Thoracic aorta (tissue), 2 donors: ENCODE results near the gene BPIFB2. TPM values are rescaled to one million over a fixed set of nuclear protein-coding genes. Genes with fewer than 3 reads are reported as not detected.
"Not testable (repeated sequence)": the region's sequence is repeated elsewhere in the genome, so short reads cannot be mapped to it uniquely, and the experiment has no call there.

Experiments used
- ATAC-seq: fragments of 150-250 bp; one replicate; pipeline ENCODE4 v1.8.0; 2017; ENCODE audit warnings: low read depth; ENCODE audit not compliant: insufficient number of reproducible peaks, low FRiP score
- DNase-seq: peaks from one replicate; pipeline ENCODE4 v3.0.0-alpha.2; 2020; ENCODE audit warnings: low spot score
- H3K27ac ChIP-seq, 2 donors: fragments of 200-600 bp; sonication (generic); 1 replicate in 1 of 2; 2 replicates in 1 of 2; pipeline ENCODE4 v1.5.1; 2016; ENCODE audit warnings: mild to moderate bottlenecking in 2 of 2, moderate library complexity in 2 of 2
- H3K27me3 ChIP-seq: fragments of 200-600 bp; sonication (generic); replicated peaks from 2 replicates; pipeline ENCODE4 v1.6.0; 2016; ENCODE audit warnings: mild to moderate bottlenecking; ENCODE audit not compliant: insufficient read depth
- H3K36me3 ChIP-seq: fragments of 200-600 bp; sonication (generic); one replicate; pipeline ENCODE4 v1.5.1; 2016
- H3K4me1 ChIP-seq, 2 donors: fragments of 200-600 bp; sonication (generic); 1 replicate in 1 of 2; 2 replicates in 1 of 2; pipeline versions ENCODE4 v1.5.1 to v1.6.0; 2016; ENCODE audit warnings: low read depth in 2 of 2, mild to moderate bottlenecking in 1 of 2; ENCODE audit not compliant: control insufficient read depth in 1 of 2
- H3K4me3 ChIP-seq: fragments of 200-600 bp; sonication (generic); 2 replicates; pipeline ENCODE4 v1.5.1; 2016; ENCODE audit warnings: mild to moderate bottlenecking
- H3K9me3 ChIP-seq: fragments of 200-600 bp; sonication (generic); 2 replicates; pipeline ENCODE4 v1.5.1; 2016
- total RNA-seq, 2 donors: library from RNA; depleted of rRNA; stranded (reverse); fragments of >200 nt; gene quantifications; one replicate each; pipeline versions ENCODE4 v1.1.0 to v1.2.3, GENCODE V29; 2016
- TF ChIP-seq, protein P1 (sequence below): fragments of 200-600 bp; sonication (generic); IDR thresholded peaks from one replicate; pipeline ENCODE4 v1.5.1; 2019; ENCODE audit warnings: antibody characterized with exemption

BPIFB2 gene
- total RNA-seq, 2 donors from 2014 or later = not detected

DNA sequence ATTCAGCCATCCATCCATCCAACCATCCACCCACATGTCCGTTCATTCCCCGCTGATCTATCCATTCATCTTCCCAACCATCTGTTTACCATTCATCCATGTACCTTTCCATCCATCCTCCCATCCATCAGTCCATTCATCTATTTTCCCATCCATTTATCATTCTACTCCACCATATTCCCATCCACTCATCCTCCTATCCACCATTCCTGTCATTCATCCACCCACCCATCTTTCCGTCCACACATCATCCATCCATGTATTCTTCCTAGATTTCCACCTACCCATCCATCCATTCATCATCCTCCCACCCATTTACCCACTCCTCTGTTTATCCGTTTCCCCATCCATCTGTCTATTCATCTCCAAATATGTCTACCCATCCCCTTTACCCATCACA, 30.7 kb downstream of the BPIFB2 start:
- ATAC-seq (no peak), DNase-seq (no peak)
- H3K4me3 ChIP-seq = no peak overlapping the region
- no peaks in the 10 kb centered on the region for H3K27me3 ChIP-seq
- no peaks in the 10 kb centered on the region for H3K4me1 ChIP-seq
- no peak overlapping the region for H3K27ac ChIP-seq
- H3K9me3 ChIP-seq = no peaks in the 10 kb centered on the region
- no peaks in the 10 kb centered on the region for H3K36me3 ChIP-seq
- TF ChIP-seq, protein P1, sequence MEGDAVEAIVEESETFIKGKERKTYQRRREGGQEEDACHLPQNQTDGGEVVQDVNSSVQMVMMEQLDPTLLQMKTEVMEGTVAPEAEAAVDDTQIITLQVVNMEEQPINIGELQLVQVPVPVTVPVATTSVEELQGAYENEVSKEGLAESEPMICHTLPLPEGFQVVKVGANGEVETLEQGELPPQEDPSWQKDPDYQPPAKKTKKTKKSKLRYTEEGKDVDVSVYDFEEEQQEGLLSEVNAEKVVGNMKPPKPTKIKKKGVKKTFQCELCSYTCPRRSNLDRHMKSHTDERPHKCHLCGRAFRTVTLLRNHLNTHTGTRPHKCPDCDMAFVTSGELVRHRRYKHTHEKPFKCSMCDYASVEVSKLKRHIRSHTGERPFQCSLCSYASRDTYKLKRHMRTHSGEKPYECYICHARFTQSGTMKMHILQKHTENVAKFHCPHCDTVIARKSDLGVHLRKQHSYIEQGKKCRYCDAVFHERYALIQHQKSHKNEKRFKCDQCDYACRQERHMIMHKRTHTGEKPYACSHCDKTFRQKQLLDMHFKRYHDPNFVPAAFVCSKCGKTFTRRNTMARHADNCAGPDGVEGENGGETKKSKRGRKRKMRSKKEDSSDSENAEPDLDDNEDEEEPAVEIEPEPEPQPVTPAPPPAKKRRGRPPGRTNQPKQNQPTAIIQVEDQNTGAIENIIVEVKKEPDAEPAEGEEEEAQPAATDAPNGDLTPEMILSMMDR = no peak

DNA sequence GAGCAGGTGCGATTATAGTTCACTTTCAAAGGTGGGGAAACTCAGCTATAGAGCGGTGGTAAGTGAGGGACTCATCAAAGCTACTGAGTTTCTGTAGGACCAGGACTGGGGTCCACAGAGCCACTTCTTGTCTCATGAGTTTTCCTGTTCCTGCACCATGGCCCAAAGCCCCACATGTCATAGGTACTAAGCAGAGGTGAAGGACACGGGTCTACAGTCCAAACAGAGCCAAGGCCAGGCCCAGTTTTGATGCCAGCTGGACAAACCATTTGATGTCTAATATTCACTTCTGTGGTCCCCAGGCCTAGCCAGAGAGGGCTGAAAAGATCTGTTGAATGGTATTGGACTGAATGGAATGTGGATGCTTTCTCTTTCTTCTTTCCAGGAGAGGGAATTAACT, 34.9 kb downstream of the BPIFB2 start:
- TF ChIP-seq, protein P1 = no peak
- H3K36me3 ChIP-seq = no peaks in the 10 kb centered on the region
- ATAC-seq = no peak
- no peak for DNase-seq
- H3K27me3 ChIP-seq = no peaks in the 10 kb centered on the region
- peaks cover 15% of the 10 kb centered on the region for H3K9me3 ChIP-seq
- H3K4me1 ChIP-seq = no peaks in the 10 kb centered on the region
- no peak overlapping the region for H3K27ac ChIP-seq
- no peak overlapping the region for H3K4me3 ChIP-seq

DNA sequence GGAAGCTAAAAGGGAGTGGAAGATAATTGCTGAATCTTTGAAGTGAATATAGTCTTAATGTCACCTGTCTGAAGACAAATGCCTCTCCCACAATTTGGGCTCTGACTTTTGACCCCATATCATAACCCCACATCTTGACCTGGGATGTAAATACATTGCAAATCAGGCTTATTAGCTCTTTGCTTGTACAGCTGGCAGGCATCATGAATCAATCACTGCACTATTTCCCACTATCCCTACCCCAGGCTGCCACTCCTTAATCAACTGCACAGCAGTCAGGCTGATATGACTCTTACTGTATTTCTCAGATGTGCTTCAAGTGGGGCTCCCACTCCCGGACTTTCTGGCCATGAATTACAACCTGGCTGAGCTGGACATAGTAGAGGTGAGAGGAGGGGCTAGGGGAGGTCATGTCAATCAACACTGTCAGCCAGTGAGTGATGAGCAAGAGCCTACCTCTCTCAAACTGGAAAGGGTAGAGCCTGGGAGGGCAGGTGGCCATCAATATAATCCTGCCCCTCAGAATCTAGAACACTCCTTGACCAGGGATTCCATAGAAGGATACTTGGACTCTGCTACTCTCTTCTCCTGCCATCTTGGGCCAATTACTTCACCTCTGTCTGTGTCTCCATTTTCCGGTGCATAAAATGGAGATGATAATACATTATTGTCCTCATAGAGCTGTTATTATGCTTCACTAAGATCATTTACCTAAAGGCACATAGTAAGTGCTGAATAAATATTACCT, 35.7 kb downstream of the BPIFB2 start:
- Histone ChIP-seq H3K9me3 (peaks cover 15% of the 10 kb centered on the region), H3K27ac (no peak overlapping the region), H3K4me1 (no peaks in the 10 kb centered on the region), H3K36me3 (no peaks in the 10 kb centered on the region), H3K27me3 (no peaks in the 10 kb centered on the region), H3K4me3 (no peak overlapping the region)
- ATAC-seq (no peak), DNase-seq (no peak)
- TF ChIP-seq, protein P1 = no peak

DNA sequence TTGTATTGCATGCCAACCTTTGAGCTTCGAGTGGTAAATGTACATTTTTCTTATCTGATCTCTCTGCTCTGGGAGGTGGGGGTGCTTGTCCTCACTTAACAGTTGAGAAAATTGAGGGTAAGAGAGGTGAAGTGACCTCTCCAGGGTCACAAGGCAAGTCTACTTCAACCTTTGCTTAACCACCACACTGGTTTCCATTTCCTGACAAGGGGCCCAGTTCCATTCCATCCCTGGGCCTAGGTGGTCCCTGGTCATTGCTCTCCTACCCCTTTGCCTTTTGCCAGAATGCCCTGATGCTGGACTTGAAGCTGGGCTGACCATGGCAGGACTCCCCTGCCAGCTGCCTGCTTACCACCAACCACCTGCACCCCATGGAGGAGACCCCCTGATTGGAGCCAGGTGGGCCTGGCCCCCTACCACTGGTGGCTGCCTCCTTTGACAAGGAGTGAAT, 36.3 kb downstream of the BPIFB2 start:
- Histone ChIP-seq H3K27me3 (no peaks in the 10 kb centered on the region), H3K4me1 (no peaks in the 10 kb centered on the region), H3K9me3 (peaks cover 15% of the 10 kb centered on the region), H3K4me3 (no peak overlapping the region), H3K27ac (no peak overlapping the region), H3K36me3 (no peaks in the 10 kb centered on the region)
- DNase-seq (no peak), ATAC-seq (no peak)
- TF ChIP-seq, protein P1 = no peak

DNA sequence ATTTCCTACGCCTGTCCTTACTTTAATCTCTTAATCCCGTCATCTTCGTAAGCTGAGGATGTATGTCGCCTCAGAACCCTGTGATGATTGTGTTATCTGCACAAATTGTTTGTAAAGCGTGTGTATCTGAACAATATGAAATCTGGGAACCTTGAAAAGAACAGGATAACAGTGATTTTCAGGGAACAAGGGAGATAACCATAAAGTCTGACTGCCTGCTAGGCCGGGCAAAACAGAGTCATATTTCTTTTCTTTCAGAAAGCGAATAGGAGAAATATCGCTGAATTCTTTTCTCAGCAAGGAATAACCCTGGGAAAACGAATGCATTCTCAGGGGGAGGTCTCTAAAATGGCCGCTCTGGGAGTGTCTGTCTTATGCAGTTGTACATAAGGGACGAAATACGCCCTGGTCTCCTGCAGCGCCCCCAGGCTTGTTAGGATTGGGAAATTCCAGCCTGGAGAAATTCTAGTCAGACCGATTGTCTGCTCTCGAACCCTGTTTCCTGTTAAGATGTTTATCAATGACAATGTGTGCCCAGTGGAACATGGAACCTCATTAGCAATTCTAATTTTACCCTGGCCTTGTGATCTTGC, 37.7 kb downstream of the BPIFB2 start:
- H3K4me1 ChIP-seq, H3K27ac ChIP-seq, H3K4me3 ChIP-seq, DNase-seq, ATAC-seq, H3K36me3 ChIP-seq, H3K27me3 ChIP-seq: not testable (repeated sequence)
- peaks cover 15% of the 10 kb centered on the region for H3K9me3 ChIP-seq
